WTC11 (cell line): ENCODE measurements around the gene CLEC4A. TPM values are rescaled to one million over a fixed set of nuclear protein-coding genes. Genes with fewer than 3 reads are reported as not detected.
"Not testable (repeated sequence)": the region's sequence is repeated elsewhere in the genome, so short reads cannot be mapped to it uniquely, and the experiment has no call there.

ENCODE experiments used
- ATAC-seq: fragments of 200-7000 bp; cut with Tn5 transposase; 2 replicates; pipeline ENCODE4 v1.10.0; 2021; ENCODE audit warnings: mild to moderate bottlenecking, moderate library complexity
- CTCF ChIA-PET: fragments of 300-600 bp; sonication (Branson Sonifier 250); formaldehyde crosslinking; loops from one replicate; lab custom pipeline; 2021; ENCODE audit warnings: antibody characterized with exemption; lab: Charles Lee
- POLR2A ChIA-PET: fragments of 350-600 bp; sonication (Branson Sonifier 250); formaldehyde crosslinking; loops from one replicate; lab custom pipeline; 2021; ENCODE audit warnings: antibody characterized with exemption; lab: Charles Lee
- DNase-seq: peaks from one replicate; pipeline ENCODE4 v3.0.0; 2021; ENCODE audit warnings: low spot score
- H3K27ac Mint-ChIP-seq: 2 replicates; pipeline ENCODE4 v1.8.0; 2021; ENCODE audit warnings: mixed read lengths
- H3K27me3 Mint-ChIP-seq: 2 replicates; pipeline ENCODE4 v1.8.0; 2021; ENCODE audit warnings: low read depth, mild to moderate bottlenecking, moderate library complexity, mixed read lengths
- H3K36me3 Mint-ChIP-seq: 2 replicates; pipeline ENCODE4 v1.8.0; 2021; ENCODE audit warnings: mixed read lengths
- H3K4me1 Mint-ChIP-seq: 2 replicates; pipeline ENCODE4 v1.8.0; 2022; ENCODE audit warnings: mixed read lengths
- H3K4me3 Mint-ChIP-seq: 2 replicates; pipeline ENCODE4 v1.8.0; 2021; ENCODE audit warnings: mild to moderate bottlenecking, moderate library complexity, mixed read lengths
- H3K9me3 Mint-ChIP-seq: 2 replicates; pipeline ENCODE4 v1.8.0; 2021; ENCODE audit warnings: mixed read lengths
- CTCF ChIP-seq: fragments of 200-600 bp; IDR thresholded peaks from 2 replicates; pipeline ENCODE4 v1.8.0; 2022; ENCODE audit warnings: antibody characterized with exemption
- ELF4 ChIP-seq: sonication (generic); formaldehyde crosslinking; IDR thresholded peaks from 2 replicates; pipeline ENCODE4 v1.8.1; 2022; ENCODE audit warnings: low read depth, mild to moderate bottlenecking, moderate library complexity, missing genetic modification reagents
- ERG ChIP-seq: fragments of 250-450 bp; sonication (Bioruptor Pico); IDR thresholded peaks from 2 replicates; pipeline ENCODE4 v1.8.0; 2021; ENCODE audit warnings: mild to moderate bottlenecking
- ESRRA ChIP-seq: sonication (generic); formaldehyde crosslinking; IDR thresholded peaks from 2 replicates; pipeline ENCODE4 v1.8.1; 2022; ENCODE audit warnings: mild to moderate bottlenecking, missing genetic modification reagents, borderline replicate concordance
- ETV6 ChIP-seq: sonication (generic); formaldehyde crosslinking; IDR thresholded peaks from 2 replicates; pipeline ENCODE4 v1.8.1; 2022; ENCODE audit warnings: mild to moderate bottlenecking, missing genetic modification reagents
- FOXJ3 ChIP-seq: sonication (generic); formaldehyde crosslinking; IDR thresholded peaks from 2 replicates; pipeline ENCODE4 v1.9.0; 2021; ENCODE audit warnings: missing genetic modification reagents, mild to moderate bottlenecking, borderline replicate concordance
- FOXP1 ChIP-seq: sonication (generic); formaldehyde crosslinking; IDR thresholded peaks from 2 replicates; pipeline ENCODE4 v1.8.0; 2022; ENCODE audit warnings: missing genetic modification reagents, mild to moderate bottlenecking, moderate library complexity, borderline replicate concordance
- KAT7 ChIP-seq: sonication (generic); formaldehyde crosslinking; IDR thresholded peaks from 2 replicates; pipeline ENCODE4 v1.8.1; 2023; ENCODE audit warnings: missing genetic modification reagents, mild to moderate bottlenecking, borderline replicate concordance
- NR2C2 ChIP-seq: sonication (generic); formaldehyde crosslinking; IDR thresholded peaks from 2 replicates; pipeline ENCODE4 v1.8.0; 2022; ENCODE audit warnings: mild to moderate bottlenecking, missing genetic modification reagents
- RORB ChIP-seq: fragments of 250-450 bp; sonication (Bioruptor Pico); IDR thresholded peaks from 2 replicates; pipeline ENCODE4 v1.9.0; 2021; ENCODE audit warnings: mild to moderate bottlenecking
- SOX15 ChIP-seq: fragments of 250-450 bp; sonication (Bioruptor Pico); IDR thresholded peaks from 2 replicates; pipeline ENCODE4 v1.9.0; 2021; ENCODE audit warnings: mild to moderate bottlenecking
- STAT6 ChIP-seq: sonication (generic); formaldehyde crosslinking; conservative IDR thresholded peaks from 2 replicates; pipeline ENCODE4 v1.8.1; 2023; ENCODE audit warnings: mild to moderate bottlenecking, low read depth, missing genetic modification reagents, moderate library complexity
- USF1 ChIP-seq: sonication (generic); formaldehyde crosslinking; IDR thresholded peaks from 2 replicates; pipeline ENCODE4 v1.8.0; 2022; ENCODE audit warnings: mild to moderate bottlenecking, missing genetic modification reagents
- USF2 ChIP-seq: sonication (generic); formaldehyde crosslinking; IDR thresholded peaks from 2 replicates; pipeline ENCODE4 v1.8.1; 2023; ENCODE audit warnings: mild to moderate bottlenecking, missing genetic modification reagents, moderate library complexity
- ZNF121 ChIP-seq: sonication (generic); formaldehyde crosslinking; IDR thresholded peaks from 2 replicates; pipeline ENCODE4 v1.8.0; 2023; ENCODE audit warnings: missing genetic modification reagents
- ZNF416 ChIP-seq: fragments of 250-450 bp; sonication (Bioruptor Pico); IDR thresholded peaks from 2 replicates; pipeline ENCODE4 v1.9.0; 2021; ENCODE audit warnings: mild to moderate bottlenecking, inconsistent platforms
- ZSCAN18 ChIP-seq: fragments of 250-450 bp; sonication (Bioruptor Pico); IDR thresholded peaks from 2 replicates; pipeline ENCODE4 v2.1.2; 2022; ENCODE audit warnings: mild to moderate bottlenecking, moderate library complexity
- total RNA-seq: library from RNA; stranded (reverse); gene quantifications from 3 replicates; pipeline ENCODE4 v1.2.3, GENCODE V29; 2021

Gene CLEC4A
- total RNA-seq, 1 experiment from 2014 or later: 0.44 TPM

- peaks cover 20% of the 10 kb centered on the region for H3K36me3 Mint-ChIP-seq
- CTCF ChIA-PET: interaction anchor here (0.6 to 2.8 kb wide), 9 partner anchors 10 to 615 kb away, joined by 3 to 20 read pairs (median 5); partner anchors contain the start of gene CLEC4A
- H3K4me3 Mint-ChIP-seq: no peak overlapping the region
- no peaks in the 10 kb centered on the region for H3K4me1 Mint-ChIP-seq
- H3K9me3 Mint-ChIP-seq: peaks cover 22% of the 10 kb centered on the region
- POLR2A ChIA-PET: no interaction called here
- H3K27ac Mint-ChIP-seq: no peak overlapping the region
- DNase-seq (peak; percentile 85), ATAC-seq (peak; percentile 61)
- TF ChIP-seq ZNF416 (CRISPR knock-in tag) (no peak), CTCF (peak; percentile 85)
- H3K27me3 Mint-ChIP-seq: no peaks in the 10 kb centered on the region; the same call in 1 of the 2 replicates
These were observed 14.5 kb upstream of the CLEC4A start for GRCh38 chr12:8108808-8109398.

- H3K36me3 Mint-ChIP-seq, CTCF ChIA-PET, H3K4me1 Mint-ChIP-seq, H3K4me3 Mint-ChIP-seq, DNase-seq, POLR2A ChIA-PET, ATAC-seq, H3K27me3 Mint-ChIP-seq, H3K27ac Mint-ChIP-seq, H3K9me3 Mint-ChIP-seq: not testable (repeated sequence)
These were observed 10.3 kb upstream of the CLEC4A start for GRCh38 chr12:8113117-8113516.

GRCh38 chr12:8120072-8120713 is 3.2 kb upstream of the CLEC4A start:
- Mint-ChIP-seq H3K4me3 (no peak overlapping the region), H3K36me3 (no peaks in the 10 kb centered on the region), H3K27ac (no peak overlapping the region), H3K27me3 (no peaks in the 10 kb centered on the region; the same call in 1 of the 2 replicates), H3K4me1 (peaks cover 10% of the 10 kb centered on the region), H3K9me3 (no peaks in the 10 kb centered on the region)
- peak; percentile 36; the same call in 1 of the 2 replicates for ATAC-seq
- TF ChIP-seq USF1 (CRISPR knock-in tag) (0 out of 2 replicates have a peak, but pooled peaks have one; percentile 15), FOXP1 (no peak), USF2 (CRISPR knock-in tag) (peak; percentile 57), KAT7 (CRISPR knock-in tag) (no peak)
- POLR2A ChIA-PET: no interaction called here
- DNase-seq: no peak
- CTCF ChIA-PET: no interaction called here

GRCh38 chr12:8127138-8127537 is 3.7 kb downstream of the CLEC4A start:
- ATAC-seq (no peak; the same call in 1 of the 2 replicates), DNase-seq (no peak)
- Mint-ChIP-seq H3K4me3 (no peak overlapping the region), H3K27ac (no peak overlapping the region), H3K36me3 (no peaks in the 10 kb centered on the region), H3K4me1 (0 out of 2 replicates have a peak, but pooled peaks cover 4% of the 10 kb centered on the region), H3K27me3 (no peaks in the 10 kb centered on the region), H3K9me3 (no peaks in the 10 kb centered on the region)
- POLR2A ChIA-PET: no interaction called here
- CTCF ChIA-PET: no interaction called here
- TF ChIP-seq ZSCAN18 (CRISPR knock-in tag) (no peak), ZNF121 (CRISPR knock-in tag) (no peak), FOXJ3 (CRISPR knock-in tag) (no peak), STAT6 (CRISPR knock-in tag) (no peak), SOX15 (CRISPR knock-in tag) (no peak), NR2C2 (CRISPR knock-in tag) (no peak), ELF4 (no peak), ESRRA (no peak), USF2 (CRISPR knock-in tag) (no peak), RORB (no peak), ERG (CRISPR knock-in tag) (no peak), ETV6 (CRISPR knock-in tag) (no peak)
